Tibial nerve (tissue), 4 donors: Measurements from ENCODE around the gene DAPK1. TPM values are rescaled to one million over a fixed set of nuclear protein-coding genes. Genes with fewer than 3 reads are reported as not detected.

Source experiments
- DNase-seq, 2 donors: peaks; one replicate each; pipeline ENCODE4 v3.0.0-alpha.2; 2019; ENCODE audit warnings: low spot score in 2 of 2
- H3K27ac ChIP-seq, 4 donors: fragments of 200-600 bp; sonication (generic) in 3 of 4; one replicate each; pipeline ENCODE4 v1.5.1; 2017 to 2019; ENCODE audit warnings: mild to moderate bottlenecking in 1 of 4
- H3K27me3 ChIP-seq, 2 donors: fragments of 200-600 bp; sonication (generic) in 1 of 2; one replicate each; pipeline versions ENCODE4 v1.5.1 to v1.6.0; 2017 to 2019
- H3K36me3 ChIP-seq, 3 donors: fragments of 200-600 bp; sonication (generic); one replicate each; pipeline ENCODE4 v1.5.1; 2018 to 2019
- H3K4me1 ChIP-seq, 4 donors: fragments of 200-600 bp; sonication (generic) in 3 of 4; one replicate each; pipeline ENCODE4 v1.5.1; 2017 to 2019
- H3K4me3 ChIP-seq, 4 donors: fragments of 200-600 bp; sonication (generic) in 3 of 4; one replicate each; pipeline ENCODE4 v1.5.1; 2017 to 2019; ENCODE audit warnings: mild to moderate bottlenecking in 1 of 4, moderate library complexity in 1 of 4
- H3K9me3 ChIP-seq, 4 donors: fragments of 200-600 bp; sonication (generic) in 3 of 4; one replicate each; pipeline ENCODE4 v1.5.1; 2017 to 2019
- CTCF ChIP-seq, 5 experiments: fragments of 200-600 bp in 3 of 5; fragments of 450-650 bp in 2 of 5; sonication (generic) in 3 of 5; IDR thresholded peaks; one replicate each; pipeline ENCODE4 v1.5.1; 2016 to 2019; ENCODE audit warnings: antibody characterized with exemption in 5 of 5, mild to moderate bottlenecking in 3 of 5, moderate library complexity in 2 of 5
- EP300 ChIP-seq, 2 donors: sonication (generic); formaldehyde crosslinking; IDR thresholded peaks; one replicate each; pipeline ENCODE4 v1.6.1; 2017; ENCODE audit warnings: antibody characterized with exemption in 2 of 2, mild to moderate bottlenecking in 1 of 2
- POLR2A ChIP-seq, 2 donors: fragments of 450-650 bp; IDR thresholded peaks; one replicate each; pipeline ENCODE4 v1.6.1; 2017; ENCODE audit warnings: antibody characterized with exemption in 2 of 2, mild to moderate bottlenecking in 2 of 2, moderate library complexity in 2 of 2
- WGBS, 2 donors: methylation state at CpG; one replicate each; pipeline ENCODE4 v1.1.5; 2018; 5-methylcytosine and 5-hydroxymethylcytosine counted together
- total RNA-seq, 4 donors: library from RNA; depleted of rRNA; stranded (reverse); fragments of >200 nt; gene quantifications; one replicate each; pipeline ENCODE4 v1.1.0, GENCODE V29; 2016

Gene DAPK1
- total RNA-seq, 4 donors from 2014 or later, result 58.8 to 97.3 (median 64.2) TPM

- Histone ChIP-seq H3K27ac (no peak overlapping the region), H3K36me3 (peaks cover 0 to 18% (median 0%) of the 10 kb centered on the region in 3 donors), H3K27me3 (no peaks in the 10 kb centered on the region), H3K4me1 (no peaks in the 10 kb centered on the region), H3K4me3 (no peak overlapping the region), H3K9me3 (peaks cover 0 to 5% (median 0%) of the 10 kb centered on the region in 4 donors)
- DNase-seq, result no peak
- 85 to 87% methylated on average over 9 of the region's 9 CpGs for WGBS, 2 donors
- TF ChIP-seq CTCF (IDR thresholded peaks at IDR 0.05) (no peak), EP300 (IDR thresholded peaks at IDR 0.05) (no peak), POLR2A (IDR thresholded peaks at IDR 0.05) (no peak)
Observed at GRCh38 chr9:87671925-87672324, 174.3 kb downstream of the DAPK1 start.

GRCh38 chr9:87672586-87672985, 174.9 kb downstream of the DAPK1 start:
- no peaks in the 10 kb centered on the region for H3K9me3 ChIP-seq
- H3K27ac ChIP-seq, result no peak overlapping the region
- H3K4me1 ChIP-seq, result no peaks in the 10 kb centered on the region
- H3K27me3 ChIP-seq, result no peaks in the 10 kb centered on the region
- 87 to 94% methylated on average over 8 of the region's 8 CpGs for WGBS, 2 donors
- H3K36me3 ChIP-seq, result peaks cover 0 to 13% (median 0%) of the 10 kb centered on the region in 3 donors
- TF ChIP-seq CTCF (IDR thresholded peaks at IDR 0.05) (no peak), EP300 (IDR thresholded peaks at IDR 0.05) (no peak), POLR2A (IDR thresholded peaks at IDR 0.05) (no peak)
- DNase-seq, result no peak
- H3K4me3 ChIP-seq, result no peak overlapping the region

GRCh38 chr9:87673446-87674120, 175.9 kb downstream of the DAPK1 start:
- Histone ChIP-seq H3K4me3 (no peak overlapping the region), H3K4me1 (peaks cover 0 to 2% (median 0%) of the 10 kb centered on the region in 4 donors), H3K9me3 (no peaks in the 10 kb centered on the region), H3K27ac (no peak overlapping the region), H3K36me3 (peaks cover 0 to 3% (median 0%) of the 10 kb centered on the region in 3 donors), H3K27me3 (no peaks in the 10 kb centered on the region)
- 96% methylated on average over 9 of the region's 9 CpGs for WGBS, 2 donors
- TF ChIP-seq EP300 (IDR thresholded peaks at IDR 0.05) (no peak), CTCF (IDR thresholded peaks at IDR 0.05) (no peak), POLR2A (IDR thresholded peaks at IDR 0.05) (no peak)
- DNase-seq, result no peak

GRCh38 chr9:87674565-87675299, 177.1 kb downstream of the DAPK1 start:
- no peak overlapping the region for H3K4me3 ChIP-seq
- no peaks in the 10 kb centered on the region for H3K9me3 ChIP-seq
- peaks cover 0 to 4% (median 0%) of the 10 kb centered on the region in 4 donors for H3K4me1 ChIP-seq
- no peak overlapping the region for H3K27ac ChIP-seq
- no peaks in the 10 kb centered on the region for H3K36me3 ChIP-seq
- H3K27me3 ChIP-seq, result no peaks in the 10 kb centered on the region
- DNase-seq, result no peak
- 86 to 87% methylated on average over 6 of the region's 6 CpGs for WGBS, 2 donors
- TF ChIP-seq EP300 (IDR thresholded peaks at IDR 0.05) (no peak), POLR2A (IDR thresholded peaks at IDR 0.05) (no peak), CTCF (IDR thresholded peaks at IDR 0.05) (no peak)

GRCh38 chr9:87675906-87676515, 178.3 kb downstream of the DAPK1 start:
- 81 to 91% methylated on average over 14 of the region's 14 CpGs for WGBS, 2 donors
- DNase-seq, result no peak
- Histone ChIP-seq H3K4me1 (peaks cover 0 to 4% (median 0%) of the 10 kb centered on the region in 4 donors), H3K27me3 (no peaks in the 10 kb centered on the region), H3K4me3 (no peak overlapping the region), H3K36me3 (no peaks in the 10 kb centered on the region), H3K27ac (no peak overlapping the region), H3K9me3 (no peaks in the 10 kb centered on the region)
- TF ChIP-seq EP300 (IDR thresholded peaks at IDR 0.05) (no peak), CTCF (IDR thresholded peaks at IDR 0.05) (no peak), POLR2A (IDR thresholded peaks at IDR 0.05) (no peak)
